GM11168 (cell line): Measurements from ENCODE around the gene RASA1.
"Not testable (repeated sequence)": the region's sequence is repeated elsewhere in the genome, so short reads cannot be mapped to it uniquely, and the experiment has no call there.

Experiments
- in situ Hi-C: fragments of 300-500 bp; cut with MboI; formaldehyde crosslinking; loops from one replicate; pipeline ENCODE4 v1.12.0; 2022; ENCODE audit warnings: low sequenced_read_pairs; ENCODE audit not compliant: unreplicated experiment

The RASA1 gene

DNA sequence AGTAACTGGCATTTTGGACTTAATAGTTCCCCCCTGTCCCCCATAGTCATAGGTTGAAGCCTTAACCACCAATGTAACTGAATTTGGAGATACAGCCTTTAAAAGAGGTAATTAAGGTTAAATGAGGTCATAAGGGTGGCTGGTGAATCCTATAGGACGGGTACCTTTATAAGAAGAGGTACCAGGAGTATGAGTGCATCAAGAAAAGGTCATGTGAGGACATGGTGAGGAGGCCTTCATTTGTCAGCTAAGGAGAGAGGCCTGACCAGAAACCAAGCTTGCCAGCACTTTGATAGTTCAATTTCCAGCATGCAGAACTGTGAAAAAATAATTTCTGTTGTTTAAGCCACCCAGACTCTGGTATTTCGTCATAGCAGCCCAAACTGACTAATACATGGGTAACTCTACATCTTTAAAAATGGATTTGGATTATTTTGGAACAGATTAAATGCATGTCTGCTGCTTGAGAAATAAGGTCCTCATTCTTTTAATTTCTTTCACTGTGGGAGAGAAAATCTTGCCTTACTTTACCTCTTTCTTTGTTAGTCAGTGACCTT, 9.7 kb downstream of the RASA1 start:
- in situ Hi-C loops: no loop called here

DNA sequence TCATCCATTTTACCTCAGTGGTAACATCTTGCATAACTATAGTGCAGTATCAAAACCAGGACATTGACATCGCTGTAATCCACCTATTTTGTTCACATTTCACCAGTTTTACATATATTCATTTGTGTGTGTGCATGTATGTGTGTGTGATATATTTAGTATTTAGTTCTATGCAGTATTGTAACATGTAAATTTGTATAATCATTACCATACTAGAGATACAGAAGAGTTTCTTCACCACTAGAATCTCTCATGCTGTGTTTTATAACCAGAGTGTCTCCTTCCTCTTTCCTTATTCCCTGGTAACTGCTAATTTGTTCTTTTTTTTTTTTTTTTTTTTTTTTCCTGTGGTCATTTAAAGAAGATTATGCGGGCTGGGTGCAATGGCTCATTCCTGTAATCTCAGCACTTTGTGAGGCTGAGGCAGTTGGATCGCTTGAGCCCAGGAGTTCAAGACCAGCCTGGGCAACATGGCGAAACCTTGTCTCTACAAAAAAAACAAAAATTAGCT, 11.0 kb downstream of the RASA1 start:
- in situ Hi-C loops: no loop called here

DNA sequence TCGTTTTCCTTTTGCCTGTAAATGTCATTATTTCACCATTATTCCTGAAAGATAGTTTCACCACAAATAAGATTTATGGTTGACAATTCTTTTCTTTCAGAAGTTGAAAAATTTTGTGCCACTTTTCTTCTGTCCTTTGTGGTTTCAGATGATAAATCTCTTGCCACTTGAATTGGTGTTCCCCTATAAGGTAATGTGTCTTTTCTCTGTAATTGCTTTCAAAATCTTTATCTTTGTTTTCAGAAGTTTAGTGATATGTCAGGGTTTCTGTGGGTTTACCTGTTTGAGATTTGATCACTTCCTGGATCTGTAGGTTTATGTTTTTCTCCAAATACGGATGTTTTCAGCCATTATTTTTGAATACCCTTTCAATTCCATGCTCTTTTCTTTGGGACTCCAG, 14.6 kb downstream of the RASA1 start:
- in situ Hi-C loops: no loop called here

DNA sequence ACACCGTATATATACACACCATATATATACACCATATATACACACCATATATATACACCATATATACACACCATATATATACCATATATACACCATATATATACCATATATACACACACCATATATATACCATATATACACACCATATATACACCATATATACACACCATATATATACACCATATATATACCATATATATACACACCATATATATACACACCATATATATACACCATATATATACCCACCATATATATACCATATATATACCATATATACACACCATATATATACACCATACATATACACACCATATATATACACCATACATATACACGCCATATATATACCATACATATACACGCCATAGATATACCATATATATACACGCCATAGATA, 19.6 kb downstream of the RASA1 start:
- in situ Hi-C loops: not testable (repeated sequence)

DNA sequence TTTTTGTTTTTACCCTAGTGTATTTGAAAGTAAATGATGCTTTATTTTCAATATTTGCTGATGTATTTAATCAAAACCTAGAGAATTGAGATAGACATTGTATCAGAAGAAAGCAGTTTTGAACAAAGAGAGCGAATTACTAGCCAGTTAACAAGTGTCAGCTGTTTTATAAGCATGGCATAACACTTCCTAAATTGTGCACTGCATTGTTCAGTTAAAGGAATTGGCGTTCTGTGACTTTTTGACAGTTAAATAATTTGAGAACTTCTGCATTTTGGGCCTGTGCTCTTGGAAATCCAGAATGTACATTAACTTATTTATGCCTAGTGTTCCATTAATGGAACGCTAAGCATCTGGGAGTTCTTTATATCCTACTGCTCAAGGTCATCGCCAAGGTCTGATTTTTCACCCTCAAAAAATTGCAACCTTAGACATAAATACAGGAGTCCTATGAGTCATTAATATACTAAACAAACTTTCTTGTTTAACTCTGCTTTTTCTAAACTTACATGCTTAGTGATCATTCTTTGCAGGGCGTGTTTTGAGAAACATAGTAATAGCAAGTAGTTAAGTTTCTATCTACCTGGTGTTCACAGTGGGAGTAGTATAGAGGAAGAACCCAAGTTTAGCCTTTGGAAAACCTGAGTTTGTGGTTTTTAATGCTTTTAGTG, 31.1 kb downstream of the RASA1 start:
- in situ Hi-C loops: no loop called here

DNA sequence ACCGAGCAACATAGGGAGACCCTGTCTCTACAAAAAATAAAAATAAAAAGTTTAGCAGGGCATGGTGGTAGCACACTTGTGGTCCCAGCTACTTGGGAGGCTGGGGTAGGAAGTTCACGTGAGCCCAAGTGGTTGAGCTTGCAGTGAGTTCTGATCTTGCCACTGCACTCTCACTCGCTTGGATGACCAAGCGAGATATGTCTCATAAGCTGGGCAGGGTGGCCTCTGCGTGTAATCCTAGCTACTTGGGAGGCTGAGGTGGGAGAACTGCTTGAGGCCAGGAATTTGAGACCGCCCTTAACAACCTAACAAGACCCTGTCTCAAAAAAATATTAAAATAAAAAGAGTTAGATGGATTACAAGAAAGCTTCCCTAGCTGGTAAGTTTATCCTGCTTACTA, 32.5 kb downstream of the RASA1 start:
- in situ Hi-C loops: no loop called here

DNA sequence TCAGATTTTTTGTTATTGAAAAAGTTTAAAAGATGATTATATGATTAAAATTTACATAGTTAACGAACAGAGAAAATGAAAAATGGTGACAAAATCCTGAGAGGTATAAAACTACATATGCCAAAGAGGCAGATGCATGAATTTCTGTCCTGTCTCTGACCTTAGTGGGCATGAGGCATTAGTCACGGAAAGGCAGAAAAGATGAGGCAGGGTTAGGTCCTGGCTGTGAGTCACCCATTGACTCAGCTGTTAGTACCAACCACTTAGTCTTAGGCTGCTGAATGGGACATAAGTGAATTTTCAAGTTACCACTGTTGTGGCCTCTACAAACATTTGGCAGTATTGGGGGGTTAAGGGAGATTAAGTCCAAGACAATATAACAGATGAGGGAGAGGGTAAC, 33.1 kb downstream of the RASA1 start:
- in situ Hi-C loops: no loop called here

DNA sequence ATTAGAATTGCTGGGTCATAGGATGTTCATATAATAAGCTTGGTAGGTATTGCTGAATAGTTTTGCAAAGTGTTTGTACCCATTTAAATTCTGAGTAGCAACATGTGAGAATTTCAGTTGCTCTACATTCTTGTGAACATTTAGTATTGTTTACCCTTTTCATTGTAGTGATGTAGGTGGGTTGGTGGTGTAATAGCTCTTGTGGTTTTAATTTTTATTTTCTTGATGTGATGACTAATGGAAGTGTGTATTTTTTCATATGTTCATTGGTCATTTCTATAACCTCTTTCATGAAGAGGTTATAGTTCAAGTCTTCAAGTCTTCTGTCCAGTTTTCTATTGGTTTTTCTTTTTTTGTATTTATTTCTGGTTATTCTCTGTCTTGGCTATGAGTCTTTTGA, 34.4 kb downstream of the RASA1 start:
- in situ Hi-C loops: no loop called here

DNA sequence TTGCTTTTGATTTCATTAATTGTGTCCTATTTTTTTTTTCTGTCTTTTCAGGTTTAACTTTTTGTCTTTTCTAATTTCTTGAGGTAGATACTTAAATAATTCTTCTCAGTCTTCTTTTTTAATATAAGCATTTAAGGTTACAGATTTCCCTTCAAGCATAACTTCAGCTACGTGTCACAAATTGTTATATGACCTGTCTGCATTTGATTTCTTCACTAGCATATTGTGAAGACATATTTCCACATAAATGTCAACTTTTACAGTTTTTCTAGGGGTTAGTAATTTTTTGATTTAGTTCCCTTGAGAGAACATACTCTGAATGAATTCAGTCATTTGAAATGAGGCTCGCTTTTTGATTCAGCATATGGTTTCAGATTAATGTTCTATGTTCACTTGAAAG, 35.6 kb downstream of the RASA1 start:
- in situ Hi-C loops: no loop called here

DNA sequence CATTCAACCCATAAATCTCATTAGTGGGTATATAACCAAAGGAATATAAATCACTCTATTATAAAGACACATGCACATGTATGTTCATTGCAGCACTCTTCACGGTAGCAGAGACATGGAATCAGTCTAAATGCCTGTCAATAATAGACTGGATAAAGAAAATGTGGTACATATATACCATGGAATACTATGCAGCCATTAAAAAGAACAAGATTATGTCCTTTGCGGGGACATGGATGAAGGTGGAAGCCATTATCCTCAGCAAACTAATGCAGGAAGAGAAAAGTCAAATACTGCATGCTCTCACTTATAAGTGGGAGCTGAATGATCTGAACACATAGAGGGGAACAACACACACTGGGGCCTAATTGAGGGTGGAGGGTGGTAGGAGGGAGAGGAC, 38.4 kb downstream of the RASA1 start:
- in situ Hi-C loops: not testable (repeated sequence)

DNA sequence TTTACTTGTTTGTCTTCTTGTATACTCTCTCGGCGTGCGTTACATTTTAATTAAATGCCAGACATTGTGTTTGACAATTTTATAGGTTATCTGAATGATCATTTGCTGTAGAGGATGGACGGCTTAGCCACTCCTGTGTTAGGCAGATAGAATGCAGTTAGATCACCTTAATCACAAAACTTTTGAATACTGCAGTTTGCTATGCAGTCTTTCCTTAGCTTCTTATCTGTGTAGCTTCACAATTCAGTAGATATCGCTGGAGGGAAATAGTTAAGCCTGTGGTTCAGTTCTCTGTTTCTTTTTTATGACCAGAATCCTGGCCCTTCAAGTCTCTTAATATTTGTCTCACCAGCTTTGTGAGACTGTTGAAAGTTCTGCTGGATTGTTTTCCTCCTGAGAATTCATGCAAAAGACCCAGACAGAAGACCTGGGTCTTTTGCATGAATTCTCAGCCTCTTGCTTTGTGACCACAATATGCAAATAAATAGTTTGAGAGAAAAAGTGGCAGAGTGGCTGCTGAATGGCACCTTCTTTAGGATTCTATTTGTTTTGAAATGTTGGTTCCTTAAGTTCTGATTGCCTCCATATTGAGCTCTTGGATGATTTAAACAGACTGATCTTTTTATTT, 40.2 kb downstream of the RASA1 start:
- in situ Hi-C loops: no loop called here

DNA sequence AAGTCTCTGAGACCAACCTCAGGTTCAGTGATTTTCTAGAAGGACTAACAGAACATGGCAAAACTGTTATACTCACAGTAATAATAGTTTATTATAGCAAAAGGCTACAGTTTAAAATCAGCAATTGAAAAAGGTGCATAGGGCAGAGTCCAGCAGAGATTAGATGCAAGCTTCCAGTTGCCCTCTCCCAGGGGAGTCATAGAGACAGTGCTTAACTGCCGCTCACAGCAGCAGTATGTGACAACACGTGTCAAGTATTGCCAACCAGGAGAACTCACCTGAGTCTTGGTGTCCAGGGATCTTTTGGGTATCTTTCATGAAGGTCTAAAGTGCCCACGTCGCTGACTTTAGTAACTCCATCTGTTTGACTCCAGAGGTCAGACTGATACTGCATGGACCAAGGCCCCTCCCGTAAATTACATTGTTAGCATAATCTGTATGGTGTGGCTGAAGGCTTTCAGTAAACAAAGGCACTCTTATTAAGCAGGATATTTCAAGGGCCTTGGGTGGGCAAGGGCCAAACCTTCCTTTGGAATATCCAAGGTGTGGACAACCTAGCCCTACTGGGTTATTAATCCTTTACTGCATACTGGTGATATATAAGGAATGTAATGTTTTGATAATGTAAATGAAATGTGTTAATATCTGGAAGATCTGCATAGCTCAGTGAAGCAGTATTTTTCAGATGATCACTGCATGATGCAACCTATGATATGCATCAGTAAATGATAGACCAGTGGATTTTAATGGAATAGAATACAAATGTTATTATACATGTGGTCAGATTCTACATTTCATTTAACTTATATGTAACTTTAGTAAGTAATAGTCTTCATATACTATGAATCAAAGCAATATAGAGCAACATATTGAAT, 44.0 kb downstream of the RASA1 start:
- in situ Hi-C loops: no loop called here

DNA sequence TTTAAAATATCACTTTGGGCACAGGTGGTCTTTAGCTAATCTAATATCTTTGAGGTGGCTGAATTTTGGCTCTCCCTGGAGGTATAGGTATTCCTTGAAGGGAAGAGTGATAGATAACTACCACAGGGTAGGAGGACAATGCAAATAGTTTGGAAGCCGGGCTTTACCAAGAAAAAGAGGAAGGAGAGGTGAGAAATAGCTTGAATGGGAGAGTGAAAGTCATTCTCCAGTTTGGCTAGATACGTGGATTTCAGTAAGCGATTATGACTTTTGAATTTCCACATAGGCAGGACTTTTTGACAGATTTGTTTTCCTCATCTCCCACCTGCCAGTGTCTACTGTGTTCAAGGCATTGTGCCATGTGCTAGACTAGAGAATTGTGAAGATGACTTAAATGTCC, 45.5 kb downstream of the RASA1 start:
- in situ Hi-C loops: no loop called here

DNA sequence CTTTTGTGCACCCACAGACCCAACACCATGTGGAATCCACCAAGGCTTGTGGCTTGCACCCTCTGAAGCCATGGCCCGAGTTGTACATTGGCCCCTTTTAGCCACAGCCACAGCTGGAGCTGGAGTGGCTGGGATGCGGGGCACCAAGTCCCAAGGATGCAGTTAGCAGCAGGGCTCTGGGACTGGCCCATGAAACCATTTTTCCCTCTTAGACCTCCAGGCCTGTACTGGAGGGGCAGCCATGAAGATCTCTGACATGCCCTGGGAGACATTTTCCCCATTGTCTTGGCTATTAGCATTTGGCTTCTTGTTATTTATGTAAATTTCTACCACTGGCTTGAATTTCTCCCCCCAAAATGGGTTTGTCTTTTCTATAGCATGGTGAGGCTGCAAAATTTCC, 51.8 kb downstream of the RASA1 start:
- in situ Hi-C loops: no loop called here

DNA sequence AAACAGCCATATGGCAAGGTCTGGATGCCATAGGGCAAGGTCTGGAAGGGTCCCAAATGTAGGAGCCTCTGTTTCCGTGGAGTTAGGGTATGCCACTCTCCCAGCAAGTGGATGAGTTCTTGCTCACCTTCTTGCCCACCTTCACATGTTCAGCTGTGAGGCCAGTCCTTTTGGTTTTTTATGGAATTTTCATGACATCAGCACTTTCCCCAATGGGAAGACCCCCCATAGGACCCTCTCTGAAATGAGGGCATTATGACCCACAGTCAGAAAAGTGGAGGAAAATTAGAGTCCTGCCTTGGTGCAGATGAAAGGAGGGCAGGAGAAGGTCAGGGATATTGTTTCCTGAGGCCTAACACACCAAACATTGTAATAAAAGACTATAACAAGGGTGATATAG, 53.9 kb downstream of the RASA1 start:
- in situ Hi-C loops: no loop called here

DNA sequence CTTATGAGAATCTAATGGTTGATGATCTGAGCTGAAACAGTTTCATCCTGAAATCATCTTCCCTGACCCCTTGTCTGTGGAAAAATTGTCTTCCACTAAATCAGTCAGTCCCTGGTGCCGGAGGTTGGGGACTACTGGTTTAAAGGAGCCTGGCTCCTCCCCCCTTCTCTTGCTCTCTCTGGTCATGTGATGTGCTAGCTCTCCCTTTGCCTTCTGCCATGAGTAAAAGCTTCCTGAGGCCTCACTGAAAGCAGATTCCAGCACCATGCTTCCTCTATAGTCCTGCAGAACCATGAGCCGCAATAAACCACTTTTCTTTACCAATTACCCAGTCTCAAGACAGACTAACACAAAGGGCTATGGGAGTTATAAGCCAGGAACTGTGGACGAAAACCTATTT, 54.7 kb downstream of the RASA1 start:
- in situ Hi-C loops: no loop called here

DNA sequence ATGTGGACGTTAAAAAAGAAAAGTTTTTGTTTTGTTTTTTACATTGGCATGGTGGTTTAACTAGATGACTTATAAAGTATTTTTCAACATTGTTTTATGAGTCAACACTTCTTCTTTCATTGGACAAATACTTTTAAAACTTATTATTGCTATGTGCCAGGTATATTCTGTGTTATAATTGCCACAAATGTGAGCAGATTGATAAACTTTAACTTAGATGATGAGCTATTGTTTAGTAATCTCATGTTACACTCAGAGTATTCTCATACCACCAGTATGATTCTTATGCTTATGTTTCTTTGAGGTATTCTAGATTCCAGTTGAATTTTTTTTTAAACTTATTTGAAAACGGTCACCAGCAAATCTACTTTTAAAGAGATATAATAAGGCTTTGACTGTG, 60.3 kb downstream of the RASA1 start:
- in situ Hi-C loops: no loop called here

DNA sequence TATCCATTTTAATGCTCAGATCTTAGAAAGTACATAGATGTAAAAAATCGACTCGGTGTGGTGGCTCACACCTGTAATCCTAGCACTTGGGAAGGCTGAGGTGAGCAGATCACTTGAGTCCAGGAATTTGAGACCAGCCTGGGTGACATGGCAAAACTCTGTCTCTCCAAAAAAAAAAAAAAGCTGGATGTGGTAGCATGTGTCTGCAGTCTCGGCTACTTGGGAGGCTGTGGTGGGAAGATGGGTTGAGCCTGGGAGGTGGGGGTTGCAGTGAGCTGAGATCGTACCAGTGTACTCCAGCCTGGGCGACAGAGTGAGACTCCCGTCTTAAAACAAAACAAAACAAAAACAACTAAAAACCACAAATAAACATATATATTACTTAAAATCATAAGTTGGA, 61.4 kb downstream of the RASA1 start:
- in situ Hi-C loops: no loop called here

DNA sequence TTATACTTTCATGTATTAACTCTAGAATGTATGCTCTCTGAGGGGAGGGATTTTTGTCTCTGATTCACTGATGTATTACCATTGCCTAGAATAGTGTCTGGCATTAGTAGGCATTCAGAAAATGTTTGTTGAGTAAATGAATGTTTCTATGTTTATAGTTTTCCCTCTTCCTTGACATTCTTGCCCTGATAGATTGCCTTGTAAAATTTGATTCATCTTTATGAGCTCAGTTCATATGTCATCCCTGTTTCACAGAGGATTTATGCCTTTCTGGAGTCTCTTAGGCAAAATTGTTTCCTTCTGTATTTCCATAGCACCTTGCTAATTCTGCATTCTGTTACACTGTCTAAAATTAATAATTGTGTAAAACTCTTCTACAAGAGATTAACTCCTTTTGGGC, 72.3 kb downstream of the RASA1 start:
- in situ Hi-C loops: no loop called here

DNA sequence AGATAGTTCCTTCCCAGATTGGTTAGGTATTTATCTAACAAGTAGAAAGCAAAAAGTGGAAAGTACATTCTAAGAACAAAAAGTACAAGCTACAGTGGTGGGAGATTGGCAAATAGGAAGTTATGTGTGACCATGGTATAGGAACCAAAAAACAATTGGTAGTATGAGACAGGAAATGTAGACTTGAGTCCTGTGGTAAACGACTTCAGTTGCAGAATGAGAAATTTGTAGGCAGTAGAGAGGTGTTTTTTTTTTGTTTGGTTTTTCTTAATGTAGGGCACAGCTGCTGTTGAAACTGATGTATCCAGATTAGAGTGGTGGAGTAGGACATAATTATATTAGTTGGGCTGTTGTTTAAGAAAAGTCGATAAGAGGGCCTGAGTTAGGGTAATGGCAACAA, 73.0 kb downstream of the RASA1 start:
- in situ Hi-C loops: no loop called here

DNA sequence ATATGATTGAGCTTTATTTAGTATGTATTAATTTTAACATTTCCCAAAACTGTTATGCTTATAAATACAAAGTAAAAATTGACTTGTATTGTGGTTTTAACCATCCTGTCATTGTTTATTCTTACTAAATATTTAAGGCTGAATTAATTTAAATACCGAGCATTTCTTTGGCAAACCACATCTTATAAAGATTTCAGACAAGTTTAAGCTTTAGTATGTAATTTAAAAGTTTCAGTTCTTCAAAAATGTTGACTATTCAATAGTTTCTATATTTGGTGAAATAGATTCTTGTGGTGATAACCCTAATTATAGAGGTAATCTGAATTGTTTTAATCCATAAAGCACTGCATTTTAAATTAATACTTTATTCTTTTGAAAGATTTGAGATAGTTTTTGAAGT, 79.6 kb downstream of the RASA1 start:
- in situ Hi-C loops: no loop called here
